ENCODE data around the gene NKX3-2. TPM values are rescaled to one million over a fixed set of nuclear protein-coding genes. Genes with fewer than 3 reads are reported as not detected.

Gene NKX3-2
- total and polyA plus RNA-seq, 2 of the 8 experiments (the other 6 are each of a cell fraction or from before 2014, with no cell fraction given), result 0.13 TPM; not detected in 1

DNA sequence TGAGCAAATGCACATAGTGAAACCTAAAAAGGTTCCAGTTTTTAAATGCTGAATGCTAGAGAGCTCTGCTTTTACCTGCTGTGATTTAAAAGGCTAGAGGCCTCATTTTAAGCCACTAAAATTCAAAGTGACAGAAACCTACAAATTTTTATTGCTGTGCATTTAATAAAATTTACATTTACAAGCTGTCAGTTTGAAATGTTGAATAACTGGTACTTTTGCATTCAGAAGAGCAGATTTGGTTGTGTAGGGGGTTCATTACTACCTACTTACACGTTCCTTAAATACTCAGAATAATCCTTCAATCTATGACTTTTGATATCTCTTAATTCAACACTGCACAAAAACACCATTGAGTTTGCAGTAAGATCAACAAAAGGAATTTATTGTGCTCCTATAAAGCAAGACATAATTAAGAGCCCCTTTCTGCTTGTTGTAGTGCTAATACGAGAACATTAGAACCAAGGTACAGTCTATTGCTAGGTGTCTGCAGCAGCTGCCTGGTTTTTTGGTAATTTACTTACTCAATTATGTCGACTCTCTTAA is 27.9 kb downstream of the NKX3-2 start (continued):
- TF ChIP-seq, protein P1, sequence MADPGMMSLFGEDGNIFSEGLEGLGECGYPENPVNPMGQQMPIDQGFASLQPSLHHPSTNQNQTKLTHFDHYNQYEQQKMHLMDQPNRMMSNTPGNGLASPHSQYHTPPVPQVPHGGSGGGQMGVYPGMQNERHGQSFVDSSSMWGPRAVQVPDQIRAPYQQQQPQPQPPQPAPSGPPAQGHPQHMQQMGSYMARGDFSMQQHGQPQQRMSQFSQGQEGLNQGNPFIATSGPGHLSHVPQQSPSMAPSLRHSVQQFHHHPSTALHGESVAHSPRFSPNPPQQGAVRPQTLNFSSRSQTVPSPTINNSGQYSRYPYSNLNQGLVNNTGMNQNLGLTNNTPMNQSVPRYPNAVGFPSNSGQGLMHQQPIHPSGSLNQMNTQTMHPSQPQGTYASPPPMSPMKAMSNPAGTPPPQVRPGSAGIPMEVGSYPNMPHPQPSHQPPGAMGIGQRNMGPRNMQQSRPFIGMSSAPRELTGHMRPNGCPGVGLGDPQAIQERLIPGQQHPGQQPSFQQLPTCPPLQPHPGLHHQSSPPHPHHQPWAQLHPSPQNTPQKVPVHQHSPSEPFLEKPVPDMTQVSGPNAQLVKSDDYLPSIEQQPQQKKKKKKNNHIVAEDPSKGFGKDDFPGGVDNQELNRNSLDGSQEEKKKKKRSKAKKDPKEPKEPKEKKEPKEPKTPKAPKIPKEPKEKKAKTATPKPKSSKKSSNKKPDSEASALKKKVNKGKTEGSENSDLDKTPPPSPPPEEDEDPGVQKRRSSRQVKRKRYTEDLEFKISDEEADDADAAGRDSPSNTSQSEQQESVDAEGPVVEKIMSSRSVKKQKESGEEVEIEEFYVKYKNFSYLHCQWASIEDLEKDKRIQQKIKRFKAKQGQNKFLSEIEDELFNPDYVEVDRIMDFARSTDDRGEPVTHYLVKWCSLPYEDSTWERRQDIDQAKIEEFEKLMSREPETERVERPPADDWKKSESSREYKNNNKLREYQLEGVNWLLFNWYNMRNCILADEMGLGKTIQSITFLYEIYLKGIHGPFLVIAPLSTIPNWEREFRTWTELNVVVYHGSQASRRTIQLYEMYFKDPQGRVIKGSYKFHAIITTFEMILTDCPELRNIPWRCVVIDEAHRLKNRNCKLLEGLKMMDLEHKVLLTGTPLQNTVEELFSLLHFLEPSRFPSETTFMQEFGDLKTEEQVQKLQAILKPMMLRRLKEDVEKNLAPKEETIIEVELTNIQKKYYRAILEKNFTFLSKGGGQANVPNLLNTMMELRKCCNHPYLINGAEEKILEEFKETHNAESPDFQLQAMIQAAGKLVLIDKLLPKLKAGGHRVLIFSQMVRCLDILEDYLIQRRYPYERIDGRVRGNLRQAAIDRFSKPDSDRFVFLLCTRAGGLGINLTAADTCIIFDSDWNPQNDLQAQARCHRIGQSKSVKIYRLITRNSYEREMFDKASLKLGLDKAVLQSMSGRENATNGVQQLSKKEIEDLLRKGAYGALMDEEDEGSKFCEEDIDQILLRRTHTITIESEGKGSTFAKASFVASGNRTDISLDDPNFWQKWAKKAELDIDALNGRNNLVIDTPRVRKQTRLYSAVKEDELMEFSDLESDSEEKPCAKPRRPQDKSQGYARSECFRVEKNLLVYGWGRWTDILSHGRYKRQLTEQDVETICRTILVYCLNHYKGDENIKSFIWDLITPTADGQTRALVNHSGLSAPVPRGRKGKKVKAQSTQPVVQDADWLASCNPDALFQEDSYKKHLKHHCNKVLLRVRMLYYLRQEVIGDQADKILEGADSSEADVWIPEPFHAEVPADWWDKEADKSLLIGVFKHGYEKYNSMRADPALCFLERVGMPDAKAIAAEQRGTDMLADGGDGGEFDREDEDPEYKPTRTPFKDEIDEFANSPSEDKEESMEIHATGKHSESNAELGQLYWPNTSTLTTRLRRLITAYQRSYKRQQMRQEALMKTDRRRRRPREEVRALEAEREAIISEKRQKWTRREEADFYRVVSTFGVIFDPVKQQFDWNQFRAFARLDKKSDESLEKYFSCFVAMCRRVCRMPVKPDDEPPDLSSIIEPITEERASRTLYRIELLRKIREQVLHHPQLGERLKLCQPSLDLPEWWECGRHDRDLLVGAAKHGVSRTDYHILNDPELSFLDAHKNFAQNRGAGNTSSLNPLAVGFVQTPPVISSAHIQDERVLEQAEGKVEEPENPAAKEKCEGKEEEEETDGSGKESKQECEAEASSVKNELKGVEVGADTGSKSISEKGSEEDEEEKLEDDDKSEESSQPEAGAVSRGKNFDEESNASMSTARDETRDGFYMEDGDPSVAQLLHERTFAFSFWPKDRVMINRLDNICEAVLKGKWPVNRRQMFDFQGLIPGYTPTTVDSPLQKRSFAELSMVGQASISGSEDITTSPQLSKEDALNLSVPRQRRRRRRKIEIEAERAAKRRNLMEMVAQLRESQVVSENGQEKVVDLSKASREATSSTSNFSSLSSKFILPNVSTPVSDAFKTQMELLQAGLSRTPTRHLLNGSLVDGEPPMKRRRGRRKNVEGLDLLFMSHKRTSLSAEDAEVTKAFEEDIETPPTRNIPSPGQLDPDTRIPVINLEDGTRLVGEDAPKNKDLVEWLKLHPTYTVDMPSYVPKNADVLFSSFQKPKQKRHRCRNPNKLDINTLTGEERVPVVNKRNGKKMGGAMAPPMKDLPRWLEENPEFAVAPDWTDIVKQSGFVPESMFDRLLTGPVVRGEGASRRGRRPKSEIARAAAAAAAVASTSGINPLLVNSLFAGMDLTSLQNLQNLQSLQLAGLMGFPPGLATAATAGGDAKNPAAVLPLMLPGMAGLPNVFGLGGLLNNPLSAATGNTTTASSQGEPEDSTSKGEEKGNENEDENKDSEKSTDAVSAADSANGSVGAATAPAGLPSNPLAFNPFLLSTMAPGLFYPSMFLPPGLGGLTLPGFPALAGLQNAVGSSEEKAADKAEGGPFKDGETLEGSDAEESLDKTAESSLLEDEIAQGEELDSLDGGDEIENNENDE (IDR thresholded peaks at IDR 0.05; ENCODE audit: insufficient replicate concordance, low read length), result no peak
- TF ChIP-seq POU5F1 (IDR thresholded peaks at IDR 0.05; ENCODE audit: low read depth, low read length), result no peak
- no peak for TF ChIP-seq ZNF274 (IDR thresholded peaks at IDR 0.05; ENCODE audit: borderline replicate concordance, extremely low read depth, low read length)
- TF ChIP-seq SIX5 (IDR thresholded peaks at IDR 0.05; ENCODE audit: low read depth, low read length), result no peak
- TF ChIP-seq TAF7 (optimal IDR thresholded peaks at IDR 0.05; ENCODE audit: borderline replicate concordance, low read depth, low read length), result no peak
- TF ChIP-seq ASH2L (IDR thresholded peaks at IDR 0.05; ENCODE audit: low read length), result no peak
- TF ChIP-seq, protein P2, sequence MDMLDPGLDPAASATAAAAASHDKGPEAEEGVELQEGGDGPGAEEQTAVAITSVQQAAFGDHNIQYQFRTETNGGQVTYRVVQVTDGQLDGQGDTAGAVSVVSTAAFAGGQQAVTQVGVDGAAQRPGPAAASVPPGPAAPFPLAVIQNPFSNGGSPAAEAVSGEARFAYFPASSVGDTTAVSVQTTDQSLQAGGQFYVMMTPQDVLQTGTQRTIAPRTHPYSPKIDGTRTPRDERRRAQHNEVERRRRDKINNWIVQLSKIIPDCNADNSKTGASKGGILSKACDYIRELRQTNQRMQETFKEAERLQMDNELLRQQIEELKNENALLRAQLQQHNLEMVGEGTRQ (IDR thresholded peaks at IDR 0.05; ENCODE audit: low read length), result no peak
- no peak for TF ChIP-seq BCL11A (IDR thresholded peaks at IDR 0.05; ENCODE audit: low read depth in 2 of 2, low read length in 2 of 2)

All from H1 (cell line).